HUDEP-2 (cell line): Measurements from ENCODE around the gene GPRC5A.
"Not testable (repeated sequence)": the region's sequence is repeated elsewhere in the genome, so short reads cannot be mapped to it uniquely, and the experiment has no call there.

ENCODE experiments used
- DNase-seq, 76 experiments: peaks; one replicate each; lab custom pipeline; 2025; ENCODE audit not compliant: unreplicated experiment in 76 of 76; lab: John Stamatoyannopoulos, UW

GPRC5A gene, protein sequence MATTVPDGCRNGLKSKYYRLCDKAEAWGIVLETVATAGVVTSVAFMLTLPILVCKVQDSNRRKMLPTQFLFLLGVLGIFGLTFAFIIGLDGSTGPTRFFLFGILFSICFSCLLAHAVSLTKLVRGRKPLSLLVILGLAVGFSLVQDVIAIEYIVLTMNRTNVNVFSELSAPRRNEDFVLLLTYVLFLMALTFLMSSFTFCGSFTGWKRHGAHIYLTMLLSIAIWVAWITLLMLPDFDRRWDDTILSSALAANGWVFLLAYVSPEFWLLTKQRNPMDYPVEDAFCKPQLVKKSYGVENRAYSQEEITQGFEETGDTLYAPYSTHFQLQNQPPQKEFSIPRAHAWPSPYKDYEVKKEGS

DNA sequence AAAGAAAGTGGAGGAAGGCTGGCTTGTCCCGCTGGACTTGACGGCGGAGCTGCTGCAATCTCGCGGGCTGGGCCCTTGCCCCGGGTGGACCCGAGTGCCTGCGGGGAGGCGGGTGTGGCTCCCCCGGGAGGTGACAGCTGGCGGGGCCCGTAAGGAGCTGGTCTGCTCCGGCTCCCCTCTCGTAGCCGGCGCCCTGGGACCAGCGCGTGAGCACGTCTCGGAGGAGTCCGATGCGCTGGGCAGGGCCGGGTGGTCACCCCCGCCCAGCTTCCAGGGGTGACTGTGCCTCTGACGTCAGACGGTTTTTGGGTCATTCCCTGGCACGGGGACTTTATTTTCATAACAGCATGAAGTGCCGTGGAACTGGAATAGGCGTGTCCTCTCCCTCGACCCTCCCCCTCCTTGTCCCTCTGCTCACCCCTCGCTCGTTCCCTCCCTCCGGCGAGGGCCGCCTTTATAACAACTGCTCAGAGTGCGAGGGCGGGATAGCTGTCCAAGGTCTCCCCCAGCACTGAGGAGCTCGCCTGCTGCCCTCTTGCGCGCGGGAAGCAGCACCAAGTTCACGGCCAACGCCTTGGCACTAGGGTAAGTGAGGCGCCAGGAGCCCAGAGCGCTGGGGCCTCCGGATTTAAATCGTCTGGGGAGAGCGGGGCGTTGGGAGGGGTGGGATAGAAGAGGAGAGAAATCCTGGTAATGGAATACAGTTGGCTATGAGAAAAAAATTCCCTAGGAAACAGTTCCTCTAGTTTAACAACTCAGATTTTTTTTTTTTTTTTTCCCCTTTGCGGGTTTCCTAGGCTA lies at the start of gene GPRC5A:
TSS of gene GPRC5A (plus strand) at position 483 of the 801 bp plus-strand sequence. CDS start 16,688 bp downstream, outside the sequence.
- peak in 18 of 76 experiments; percentile 1 to 33 (median 14) for DNase-seq

GRCh38 chr12:12845794-12846243 lies 45.5 kb upstream of the GPRC5A start:
- DNase-seq: no peak

- not testable (repeated sequence) for DNase-seq
Measured at GRCh38 chr12:12846780-12847179, 44.6 kb upstream of the GPRC5A start.

DNA sequence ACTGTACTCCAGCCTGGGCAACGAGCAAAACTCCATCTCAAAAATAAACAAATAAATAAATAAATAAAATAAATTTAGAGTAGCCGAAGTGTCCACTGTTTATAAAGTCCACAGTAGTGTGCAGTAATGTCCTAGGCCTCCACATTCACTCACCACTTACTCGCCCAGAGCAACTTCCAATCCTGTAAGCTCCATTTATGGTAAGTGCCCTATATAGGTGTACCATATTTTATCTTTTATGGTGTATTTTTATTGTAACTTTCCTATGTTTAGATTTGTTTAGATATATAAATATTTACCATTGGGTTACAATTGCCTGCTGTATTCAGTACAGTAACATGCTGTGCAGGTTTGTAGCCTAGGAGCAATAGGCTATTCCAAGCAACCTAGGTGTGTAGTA lies 37.9 kb upstream of the GPRC5A start:
- no peak for DNase-seq

- DNase-seq: peak in 1 of 76 experiments; percentile 1
Measured at GRCh38 chr12:12859690-12860089, 31.7 kb upstream of the GPRC5A start.

DNA sequence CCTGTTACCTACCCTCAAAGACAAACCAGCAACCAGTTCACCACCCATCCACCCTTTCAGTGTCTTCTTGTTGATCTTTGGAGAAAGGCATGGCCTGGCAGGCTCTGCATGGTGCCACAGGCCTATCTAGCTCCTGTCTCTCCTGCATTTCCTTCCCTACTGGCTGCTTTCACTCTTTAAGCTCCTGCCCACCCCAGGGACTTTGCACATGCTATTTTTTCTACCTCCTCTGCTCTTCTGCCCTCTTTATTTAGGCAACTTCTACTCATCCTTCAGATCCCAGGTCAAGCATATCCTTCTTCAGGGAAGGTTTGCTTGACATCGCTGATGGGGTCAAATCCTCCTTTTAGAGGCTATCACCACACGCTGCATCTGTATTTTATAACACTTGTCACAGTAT lies 27.1 kb upstream of the GPRC5A start:
- no peak for DNase-seq

- no peak for DNase-seq
Measured at GRCh38 chr12:12868477-12869235, 22.7 kb upstream of the GPRC5A start.

GRCh38 chr12:12870465-12870864 lies 20.9 kb upstream of the GPRC5A start:
- DNase-seq: no peak

- no peak for DNase-seq
Measured at GRCh38 chr12:12871587-12872138, 19.7 kb upstream of the GPRC5A start.

DNA sequence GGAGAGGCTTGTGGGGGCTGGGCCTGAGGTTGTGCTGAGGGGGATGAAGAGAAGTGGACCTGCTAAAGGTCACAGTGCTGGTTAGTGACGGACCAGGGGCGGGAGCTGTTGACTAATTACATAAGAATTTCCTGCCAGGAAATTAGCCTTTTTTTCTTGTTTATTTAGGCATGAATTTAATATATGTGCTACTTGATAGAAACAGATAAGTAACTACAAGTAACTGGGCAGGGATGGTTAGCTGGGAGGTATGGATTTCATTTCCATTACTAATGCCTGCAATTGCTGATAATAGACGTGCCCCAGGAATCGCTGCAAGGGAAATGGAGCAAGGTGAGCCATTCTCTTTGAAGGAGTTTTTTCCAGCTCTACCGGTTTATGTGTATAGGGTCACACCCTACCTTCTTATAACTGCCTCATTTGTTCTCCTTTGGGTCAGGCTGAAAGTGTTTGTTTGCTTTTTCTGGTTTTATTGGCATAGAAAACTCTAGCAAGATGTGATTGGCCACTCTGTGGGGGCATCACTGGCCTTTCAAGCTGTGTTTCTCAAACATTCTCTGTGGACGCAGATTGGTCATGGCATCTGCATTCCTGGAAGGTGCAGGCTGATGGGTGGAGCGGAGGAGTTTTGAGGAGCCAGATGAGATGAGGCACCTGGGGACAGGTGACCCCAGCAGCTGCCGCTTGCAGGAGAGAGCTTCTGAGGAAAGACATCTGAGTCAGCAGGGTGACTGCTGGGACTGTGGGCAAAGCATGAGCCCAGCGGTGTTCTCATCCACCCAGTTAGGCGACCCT lies 19.0 kb upstream of the GPRC5A start:
- no peak for DNase-seq

- no peak for DNase-seq
Measured at GRCh38 chr12:12872934-12873275, 18.5 kb upstream of the GPRC5A start.

DNA sequence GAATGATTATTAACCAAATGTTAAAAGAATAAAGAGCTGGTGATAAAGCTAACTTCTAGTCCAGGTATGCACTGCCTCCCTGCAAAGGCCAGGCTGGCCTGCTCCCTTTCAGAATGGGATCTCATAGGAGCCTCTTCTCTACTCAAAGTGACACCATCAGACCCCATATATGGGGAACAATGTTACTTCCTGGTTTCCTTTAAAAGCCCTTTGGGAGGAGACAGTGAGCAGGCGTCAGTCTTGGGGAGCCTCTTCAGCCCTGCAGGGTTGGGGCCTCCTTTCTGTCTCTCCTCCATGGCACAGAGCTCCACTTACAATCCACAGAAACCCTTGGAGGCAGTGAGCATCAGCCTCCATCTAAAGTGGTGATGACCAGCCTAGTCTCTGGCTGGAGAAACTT lies 17.3 kb upstream of the GPRC5A start:
- no peak for DNase-seq

- DNase-seq: not testable (repeated sequence)
Measured at GRCh38 chr12:12875301-12875700, 16.1 kb upstream of the GPRC5A start.

GRCh38 chr12:12877153-12877768 lies 14.1 kb upstream of the GPRC5A start:
- DNase-seq: no peak

DNA sequence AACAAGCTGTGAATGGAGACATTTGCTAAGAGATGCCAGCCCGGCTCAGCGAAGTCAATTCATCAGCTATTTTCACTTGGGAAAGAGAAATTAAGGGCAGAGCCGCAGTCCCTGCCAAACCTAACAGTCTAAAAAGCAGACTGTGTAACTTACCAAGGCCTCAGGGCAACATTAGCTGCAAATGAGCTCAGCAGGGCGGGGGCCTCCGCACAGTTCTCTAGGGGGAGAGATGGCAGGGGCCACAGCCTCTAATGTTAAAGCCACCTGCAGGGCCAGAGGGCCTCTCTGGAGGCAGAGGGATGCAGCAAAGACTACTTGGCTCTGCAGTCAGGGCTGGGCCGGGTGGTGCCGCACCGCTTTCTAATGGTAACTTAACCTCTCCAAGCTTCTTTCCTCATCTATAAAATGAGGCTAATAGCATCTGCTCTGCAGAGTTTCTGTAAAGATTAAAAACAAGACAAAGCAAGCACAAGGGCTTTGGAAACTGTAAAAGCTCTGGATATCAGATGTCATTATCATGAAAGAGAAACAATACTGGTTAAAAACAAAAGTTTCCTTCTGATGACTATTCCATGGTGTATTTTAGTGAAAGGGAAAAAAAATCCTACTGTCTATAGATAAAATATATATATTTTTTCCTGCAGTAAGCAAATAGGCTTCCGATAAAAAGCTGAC lies 13.4 kb upstream of the GPRC5A start:
- no peak for DNase-seq

GRCh38 chr12:12880537-12880936 lies 10.8 kb upstream of the GPRC5A start:
- DNase-seq: no peak

- DNase-seq: no peak
Measured at GRCh38 chr12:12881151-12881909, 10.0 kb upstream of the GPRC5A start.

- DNase-seq: no peak
Measured at GRCh38 chr12:12882288-12882687, 9.1 kb upstream of the GPRC5A start.
